Measurements from ENCODE around the gene ZNF697.

ZNF697 gene

GRCh38 chr1:119660253-119661083 lies 12.4 kb upstream of the ZNF697 start:
- no peak for DNase-seq

- DNase-seq = no peak
Observed at GRCh38 chr1:119659628-119660027, 11.6 kb upstream of the ZNF697 start.

GRCh38 chr1:119656410-119656955 lies 8.4 kb upstream of the ZNF697 start:
- no peak for DNase-seq

- no peak for DNase-seq
Observed at GRCh38 chr1:119655154-119655553, 7.1 kb upstream of the ZNF697 start.

GRCh38 chr1:119653839-119654170 lies 5.7 kb upstream of the ZNF697 start:
- DNase-seq = no peak

GRCh38 chr1:119653135-119653838 lies 5.2 kb upstream of the ZNF697 start:
- DNase-seq = no peak

- no peak for DNase-seq
Observed at GRCh38 chr1:119652587-119652986, 4.5 kb upstream of the ZNF697 start.

GRCh38 chr1:119651641-119652040 lies 3.6 kb upstream of the ZNF697 start:
- DNase-seq = no peak

- no peak for DNase-seq
Observed at GRCh38 chr1:119651133-119651532, 3.1 kb upstream of the ZNF697 start.

GRCh38 chr1:119648620-119649004 lies 546 bp upstream of the ZNF697 start:
- DNase-seq = no peak

- DNase-seq = no peak
Observed at GRCh38 chr1:119647228-119647733, 785 bp downstream of the ZNF697 start.

GRCh38 chr1:119646521-119647227 lies 1.4 kb downstream of the ZNF697 start:
- DNase-seq = no peak

- no peak for DNase-seq
Observed at GRCh38 chr1:119639109-119639508, 9.0 kb downstream of the ZNF697 start.

- no peak for DNase-seq
Observed at GRCh38 chr1:119637710-119638109, 10.4 kb downstream of the ZNF697 start.

GRCh38 chr1:119636491-119637089 lies 11.5 kb downstream of the ZNF697 start:
- no peak for DNase-seq

- DNase-seq = no peak
Observed at GRCh38 chr1:119635811-119636390, 12.2 kb downstream of the ZNF697 start.

GRCh38 chr1:119634016-119634415 lies 14.1 kb downstream of the ZNF697 start:
- no peak for DNase-seq

GRCh38 chr1:119633575-119633974 lies 14.5 kb downstream of the ZNF697 start:
- DNase-seq = no peak

GRCh38 chr1:119632841-119633240 lies 15.2 kb downstream of the ZNF697 start:
- DNase-seq = no peak

GRCh38 chr1:119632103-119632490 lies 16.0 kb downstream of the ZNF697 start:
- no peak for DNase-seq

GRCh38 chr1:119631433-119632102 lies 16.5 kb downstream of the ZNF697 start:
- DNase-seq = peak; percentile 79

- DNase-seq = no peak
Observed at GRCh38 chr1:119631086-119631432, 17.0 kb downstream of the ZNF697 start.
